Measurements from ENCODE around the gene GYS2. TPM values are rescaled to one million over a fixed set of nuclear protein-coding genes. Genes with fewer than 3 reads are reported as not detected.

GYS2 gene
- total and polyA plus RNA-seq, 2 donors from 2014 or later = not detected

DNA sequence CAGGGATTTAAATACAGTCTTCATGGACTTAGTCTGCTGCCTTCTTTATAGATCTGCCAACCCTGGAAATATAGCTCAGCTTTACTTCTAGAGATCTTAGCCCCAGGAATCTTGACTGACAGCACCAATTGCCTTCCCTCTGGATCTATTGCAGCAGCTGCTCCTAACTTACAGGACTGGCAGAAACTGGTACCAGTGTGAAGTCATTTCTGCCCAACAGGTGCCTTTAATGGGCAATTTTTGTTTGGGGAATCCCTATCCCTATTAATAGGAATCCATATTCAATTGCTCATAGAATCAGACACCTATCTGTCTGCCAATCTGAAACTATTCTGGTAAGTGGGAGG lies 51.3 kb downstream of the GYS2 start:
- no peaks in the 10 kb centered on the region for H3K36me3 ChIP-seq (ENCODE audit: control insufficient read depth in 2 of 3, insufficient read depth in 3 of 3, low read length in 3 of 3)
- FAIRE-seq (no peak), DNase-seq (no peak)
- H3K27me3 ChIP-seq (ENCODE audit: control insufficient read depth, insufficient read depth, low read length) = no peaks in the 10 kb centered on the region
- no peak overlapping the region for H3K27ac ChIP-seq (ENCODE audit: low read depth in 2 of 2, low read length in 2 of 2)
- H3K4me1 ChIP-seq (ENCODE audit: control insufficient read depth in 2 of 3, insufficient read depth in 2 of 3, low read depth in 1 of 3, low read length in 3 of 3) = no peaks in the 10 kb centered on the region
- intact Hi-C loops (cut with DNase I) = no loop called here
- H3K9me3 ChIP-seq (ENCODE audit: control insufficient read depth in 2 of 3, insufficient read depth in 1 of 3, low read length in 3 of 3) = no peaks in the 10 kb centered on the region
- no peak overlapping the region for H3K4me3 ChIP-seq (ENCODE audit: low read length in 3 of 3)
- no peak overlapping the region for H3K9ac ChIP-seq (ENCODE audit: low read length in 3 of 3)
- TF ChIP-seq, protein P1, sequence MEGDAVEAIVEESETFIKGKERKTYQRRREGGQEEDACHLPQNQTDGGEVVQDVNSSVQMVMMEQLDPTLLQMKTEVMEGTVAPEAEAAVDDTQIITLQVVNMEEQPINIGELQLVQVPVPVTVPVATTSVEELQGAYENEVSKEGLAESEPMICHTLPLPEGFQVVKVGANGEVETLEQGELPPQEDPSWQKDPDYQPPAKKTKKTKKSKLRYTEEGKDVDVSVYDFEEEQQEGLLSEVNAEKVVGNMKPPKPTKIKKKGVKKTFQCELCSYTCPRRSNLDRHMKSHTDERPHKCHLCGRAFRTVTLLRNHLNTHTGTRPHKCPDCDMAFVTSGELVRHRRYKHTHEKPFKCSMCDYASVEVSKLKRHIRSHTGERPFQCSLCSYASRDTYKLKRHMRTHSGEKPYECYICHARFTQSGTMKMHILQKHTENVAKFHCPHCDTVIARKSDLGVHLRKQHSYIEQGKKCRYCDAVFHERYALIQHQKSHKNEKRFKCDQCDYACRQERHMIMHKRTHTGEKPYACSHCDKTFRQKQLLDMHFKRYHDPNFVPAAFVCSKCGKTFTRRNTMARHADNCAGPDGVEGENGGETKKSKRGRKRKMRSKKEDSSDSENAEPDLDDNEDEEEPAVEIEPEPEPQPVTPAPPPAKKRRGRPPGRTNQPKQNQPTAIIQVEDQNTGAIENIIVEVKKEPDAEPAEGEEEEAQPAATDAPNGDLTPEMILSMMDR (IDR thresholded peaks at IDR 0.05; ENCODE audit: borderline replicate concordance, extremely low read depth, insufficient read depth) = no peak

DNA sequence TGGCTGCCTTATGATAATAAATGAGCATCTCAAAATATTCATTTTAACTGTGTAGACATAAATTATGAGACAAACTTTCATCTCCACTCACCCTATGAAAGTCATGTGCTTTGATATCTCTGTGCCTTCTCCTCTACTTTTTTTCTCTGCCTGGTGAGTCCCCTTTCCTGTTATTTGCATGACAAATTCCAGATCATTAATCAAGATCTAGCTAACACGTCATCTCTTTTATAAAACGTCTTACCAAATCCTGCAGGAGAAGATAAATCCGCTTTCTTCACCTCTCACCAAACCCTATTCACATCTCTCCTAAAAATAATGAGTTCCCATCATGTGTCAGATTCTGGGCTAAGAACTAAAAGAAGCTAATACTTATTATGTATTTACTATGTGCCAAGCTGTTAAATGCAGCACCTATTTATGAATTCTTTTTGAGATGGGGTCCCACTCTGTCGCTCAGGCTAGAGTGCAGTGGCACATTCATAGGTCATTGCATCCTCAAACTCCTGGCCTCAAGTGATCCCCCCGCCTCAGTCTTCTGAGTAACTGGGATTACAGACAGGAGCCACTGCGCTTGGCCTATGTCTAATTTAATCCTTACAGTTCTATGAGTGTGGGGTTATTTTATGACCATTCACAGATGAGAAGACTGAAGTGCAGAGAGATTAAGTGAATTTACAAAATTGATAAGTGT lies 51.9 kb downstream of the GYS2 start:
- intact Hi-C loops (cut with DNase I) = no loop called here
- no peak for FAIRE-seq

DNA sequence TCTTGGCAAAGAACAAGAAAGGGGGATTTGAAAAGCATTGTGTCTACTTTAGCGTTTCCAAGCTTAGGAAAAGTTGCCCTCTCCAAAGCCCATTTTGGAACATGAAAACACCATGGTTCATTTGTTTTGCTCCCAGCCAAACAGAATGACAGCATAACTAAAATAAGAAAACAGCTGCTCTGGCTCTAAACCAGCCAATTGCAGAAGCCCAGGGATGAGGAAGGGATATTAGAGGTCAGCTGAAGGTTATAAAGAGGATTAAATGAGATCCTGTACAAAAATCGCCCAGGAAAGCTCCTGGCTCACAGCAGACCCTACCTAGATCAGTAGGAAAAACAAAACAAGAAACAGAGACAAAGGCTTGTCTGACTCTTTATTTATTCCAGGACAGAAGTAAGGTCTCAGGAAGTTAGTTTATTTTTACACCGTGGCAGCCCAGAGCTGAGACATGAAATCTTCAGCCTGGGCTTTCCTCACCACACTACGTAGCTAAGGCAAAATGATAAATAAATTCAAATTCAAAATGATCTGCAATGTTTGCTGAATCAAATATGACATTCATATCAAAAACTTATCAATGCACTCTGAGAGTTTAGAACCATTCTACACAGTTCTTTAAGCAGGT lies 52.7 kb downstream of the GYS2 start:
- Histone ChIP-seq H3K27ac (ENCODE audit: low read depth in 2 of 2, low read length in 2 of 2) (peak overlapping the region; percentile 19 to 41), H3K4me3 (ENCODE audit: low read length in 3 of 3) (peak overlapping the region in 1 of 3 donors; percentile 23), H3K27me3 (ENCODE audit: control insufficient read depth, insufficient read depth, low read length) (no peaks in the 10 kb centered on the region), H3K9me3 (ENCODE audit: control insufficient read depth in 2 of 3, insufficient read depth in 1 of 3, low read length in 3 of 3) (no peaks in the 10 kb centered on the region), H3K9ac (ENCODE audit: low read length in 3 of 3) (no peak overlapping the region), H3K36me3 (ENCODE audit: control insufficient read depth in 2 of 3, insufficient read depth in 3 of 3, low read length in 3 of 3) (no peaks in the 10 kb centered on the region), H3K4me1 (ENCODE audit: control insufficient read depth in 2 of 3, insufficient read depth in 2 of 3, low read depth in 1 of 3, low read length in 3 of 3) (no peaks in the 10 kb centered on the region)
- DNase-seq (no peak), FAIRE-seq (no peak)
- TF ChIP-seq, protein P1 (IDR thresholded peaks at IDR 0.05; ENCODE audit: borderline replicate concordance, extremely low read depth, insufficient read depth) = no peak
- intact Hi-C loops (cut with DNase I) = no loop called here

More for the DNA sequence above, 51.9 kb downstream of the GYS2 start:
- Histone ChIP-seq H3K4me1 (ENCODE audit: control insufficient read depth in 2 of 3, insufficient read depth in 2 of 3, low read depth in 1 of 3, low read length in 3 of 3) (no peaks in the 10 kb centered on the region), H3K27me3 (ENCODE audit: control insufficient read depth, insufficient read depth, low read length) (no peaks in the 10 kb centered on the region), H3K27ac (ENCODE audit: low read depth in 2 of 2, low read length in 2 of 2) (peak overlapping the region in 1 of 2 donors; percentile 41), H3K36me3 (ENCODE audit: control insufficient read depth in 2 of 3, insufficient read depth in 3 of 3, low read length in 3 of 3) (no peaks in the 10 kb centered on the region), H3K4me3 (ENCODE audit: low read length in 3 of 3) (no peak overlapping the region), H3K9ac (ENCODE audit: low read length in 3 of 3) (no peak overlapping the region), H3K9me3 (ENCODE audit: control insufficient read depth in 2 of 3, insufficient read depth in 1 of 3, low read length in 3 of 3) (no peaks in the 10 kb centered on the region)
- TF ChIP-seq, protein P1 (IDR thresholded peaks at IDR 0.05; ENCODE audit: borderline replicate concordance, extremely low read depth, insufficient read depth) = no peak
- DNase-seq = no peak
